CD14-positive monocyte (primary cell): ENCODE measurements around the gene ACBD7. TPM values are rescaled to one million over a fixed set of nuclear protein-coding genes. Genes with fewer than 3 reads are reported as not detected.

Source experiments
- DNase-seq, 3 donors: peaks; one replicate each; pipeline ENCODE4 v3.0.0-alpha.2; 2011 to 2022
- H2AFZ ChIP-seq: 2 replicates; pipeline ENCODE4 v1.6.0; 2012; ENCODE audit warnings: mild to moderate bottlenecking, low read depth, low read length, inconsistent platforms; ENCODE audit not compliant: insufficient read depth, poor library complexity, severe bottlenecking
- H3K27ac ChIP-seq, 2 donors: 1 replicate in 1 of 2; 2 replicates in 1 of 2; pipeline ENCODE4 v1.5.1; 2012 to 2013; ENCODE audit warnings: low read length in 2 of 2, control low read depth in 1 of 2, inconsistent platforms in 1 of 2, low read depth in 1 of 2, mild to moderate bottlenecking in 1 of 2
- H3K27me3 ChIP-seq, 2 donors: one replicate each; pipeline versions ENCODE4 v1.6.0 to v1.6.1; 2011 to 2013; ENCODE audit warnings: low read length in 2 of 2; ENCODE audit not compliant: control insufficient read depth in 2 of 2, insufficient read depth in 2 of 2
- H3K36me3 ChIP-seq, 2 donors: replicated peaks in 1 of 2; 1 replicate in 1 of 2; 2 replicates in 1 of 2; pipeline versions ENCODE4 v1.5.1 to v1.6.1; 2012 to 2013; ENCODE audit warnings: low read length in 2 of 2, control low read depth in 1 of 2, inconsistent platforms in 1 of 2, mild to moderate bottlenecking in 1 of 2; ENCODE audit not compliant: insufficient read depth in 2 of 2, control insufficient read depth in 1 of 2
- H3K4me1 ChIP-seq, 2 donors: 1 replicate in 1 of 2; 2 replicates in 1 of 2; pipeline versions ENCODE4 v1.5.1 to v1.6.1; 2012 to 2013; ENCODE audit warnings: low read length in 2 of 2, control low read depth in 1 of 2, inconsistent platforms in 1 of 2, mild to moderate bottlenecking in 1 of 2, moderate library complexity in 1 of 2; ENCODE audit not compliant: insufficient read depth in 2 of 2, control insufficient read depth in 1 of 2
- H3K4me2 ChIP-seq: replicated peaks from 2 replicates; pipeline ENCODE3; 2012; ENCODE audit warnings: low read length, moderate library complexity, mild to moderate bottlenecking; ENCODE audit not compliant: poor library complexity, severe bottlenecking; ENCODE audit errors: extremely low read depth
- H3K4me3 ChIP-seq, 3 experiments: fragments of 200-600 bp in 1 of 3; sonication (generic) in 1 of 3; replicated peaks in 1 of 3; 1 replicate in 2 of 3; 2 replicates in 1 of 3; pipeline ENCODE4 v1.5.1; 2011 to 2013; ENCODE audit warnings: low read length in 3 of 3, mild to moderate bottlenecking in 3 of 3, control low read depth in 2 of 3, low read depth in 2 of 3, inconsistent platforms in 1 of 3, moderate library complexity in 1 of 3
- H3K79me2 ChIP-seq: 2 replicates; pipeline ENCODE4 v1.6.0; 2012; ENCODE audit warnings: mild to moderate bottlenecking, control low read depth, inconsistent platforms, low read length, moderate library complexity; ENCODE audit not compliant: insufficient read depth
- H3K9ac ChIP-seq: 2 replicates; pipeline ENCODE4 v1.6.0; 2017; ENCODE audit warnings: low read length, mild to moderate bottlenecking; ENCODE audit not compliant: insufficient read depth, poor library complexity, severe bottlenecking
- H3K9me3 ChIP-seq, 2 donors: replicated peaks in 1 of 2; 1 replicate in 1 of 2; 2 replicates in 1 of 2; pipeline versions ENCODE4 v1.5.1 to v1.6.1; 2012 to 2013; ENCODE audit warnings: low read length in 2 of 2, control low read depth in 1 of 2; ENCODE audit not compliant: control insufficient read depth in 1 of 2, insufficient read depth in 1 of 2
- H4K20me1 ChIP-seq: 2 replicates; pipeline ENCODE4 v1.6.0; 2012; ENCODE audit warnings: mild to moderate bottlenecking, low read length, control low read depth, moderate library complexity; ENCODE audit not compliant: insufficient read depth
- H3K27ac Mint-ChIP-seq, 7 donors: one replicate each; pipeline ENCODE4 v1.8.0; 2020; ENCODE audit warnings: mild to moderate bottlenecking in 7 of 7, mixed read lengths in 7 of 7, moderate library complexity in 6 of 7, inconsistent platforms in 2 of 7
- H3K27me3 Mint-ChIP-seq, 3 donors: one replicate each; pipeline ENCODE4 v1.8.0; 2021 to 2022; ENCODE audit warnings: low read depth in 3 of 3, mild to moderate bottlenecking in 3 of 3, mixed read lengths in 3 of 3, moderate library complexity in 3 of 3, inconsistent platforms in 1 of 3
- H3K36me3 Mint-ChIP-seq, 2 donors: one replicate each; pipeline ENCODE4 v1.8.0; 2020; ENCODE audit warnings: mixed read lengths in 2 of 2, inconsistent platforms in 1 of 2, mild to moderate bottlenecking in 1 of 2
- H3K4me1 Mint-ChIP-seq: one replicate; pipeline ENCODE4 v1.8.0; 2020; ENCODE audit warnings: mild to moderate bottlenecking, mixed read lengths
- H3K4me3 Mint-ChIP-seq, 2 donors: one replicate each; pipeline ENCODE4 v1.8.0; 2020; ENCODE audit warnings: mild to moderate bottlenecking in 2 of 2, mixed read lengths in 2 of 2, moderate library complexity in 1 of 2
- H3K9me3 Mint-ChIP-seq, 7 donors: one replicate each; pipeline ENCODE4 v1.8.0; 2020 to 2022; ENCODE audit warnings: mixed read lengths in 7 of 7, mild to moderate bottlenecking in 6 of 7, moderate library complexity in 6 of 7, inconsistent platforms in 2 of 7
- WGBS: methylation state at CpG from one replicate; pipeline ENCODE4 v1.1.5; 2013; ENCODE audit warnings: missing lambda C conversion rate; ENCODE audit not compliant: insufficient coverage; 5-methylcytosine and 5-hydroxymethylcytosine counted together
- intact Hi-C, 2 donors: fragments of 100-400 bp; cut with micrococcal nuclease; formaldehyde crosslinking; loops; one replicate each; pipeline versions ENCODE4 v1.15.0 to v1.15.1; 2023
- polyA plus RNA-seq, 3 donors: library from polyadenylated mRNA; depleted of rRNA in 1 of 3; unstranded in 2 of 3; stranded (reverse) in 1 of 3; fragments of 300-500 nt in 2 of 3; fragments of >200 nt in 1 of 3; fragmentation: Illumina TruSeq in 2 of 3; gene quantifications; 1 replicate in 2 of 3; 2 replicates in 1 of 3; pipeline ENCODE4 v1.2.3, GENCODE V29; 2012 to 2021
- TF ChIP-seq, protein P1 (sequence below): fragments of 200-600 bp; IDR thresholded peaks from one replicate; pipeline ENCODE4 v1.8.0; 2022; ENCODE audit warnings: antibody characterized with exemption, mild to moderate bottlenecking

ACBD7 gene
- polyA plus RNA-seq, 3 donors, result 0.11 TPM; not detected in 2

DNA sequence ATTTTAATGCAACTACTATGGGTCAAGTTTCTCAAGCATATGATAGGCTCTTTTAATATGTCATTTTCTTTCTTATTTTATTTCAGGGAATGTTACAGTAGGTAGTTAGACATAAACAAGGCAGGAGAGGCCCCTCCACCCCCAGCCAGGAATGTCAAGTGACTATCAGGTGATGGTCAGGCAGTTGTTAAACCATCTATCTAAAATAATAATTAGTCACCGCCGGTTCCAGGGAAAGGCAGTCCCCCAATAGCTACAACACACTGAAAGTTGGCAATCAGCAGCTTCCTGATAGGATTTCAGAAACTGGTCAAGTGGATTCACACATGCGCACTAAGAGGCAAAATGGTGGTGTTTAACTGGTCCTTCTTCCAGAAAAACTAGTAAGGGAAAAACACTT is 35.5 kb downstream of the ACBD7 start:
- WGBS, result no CpG with 5 or more reads among the region's 3 CpGs

DNA sequence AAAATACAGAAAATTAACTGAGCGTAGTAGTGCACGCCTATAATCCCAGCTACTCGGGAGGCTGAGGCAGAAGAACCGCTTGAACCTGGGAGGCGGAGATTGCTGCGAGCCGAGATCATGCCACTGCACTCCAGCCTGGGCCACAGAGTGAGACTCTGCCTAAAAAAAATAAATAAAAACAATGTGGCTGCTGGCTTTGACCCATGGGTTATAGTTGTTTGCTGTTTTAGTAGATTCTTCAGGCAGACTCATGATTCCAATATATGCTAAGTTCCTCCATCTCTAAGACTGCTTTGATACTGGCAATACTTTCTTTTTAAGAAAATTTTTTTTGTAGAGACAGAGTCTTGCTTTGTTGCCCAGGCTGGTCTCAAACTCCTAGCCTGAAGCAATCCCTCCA is 36.5 kb downstream of the ACBD7 start:
- TF ChIP-seq, protein P1, sequence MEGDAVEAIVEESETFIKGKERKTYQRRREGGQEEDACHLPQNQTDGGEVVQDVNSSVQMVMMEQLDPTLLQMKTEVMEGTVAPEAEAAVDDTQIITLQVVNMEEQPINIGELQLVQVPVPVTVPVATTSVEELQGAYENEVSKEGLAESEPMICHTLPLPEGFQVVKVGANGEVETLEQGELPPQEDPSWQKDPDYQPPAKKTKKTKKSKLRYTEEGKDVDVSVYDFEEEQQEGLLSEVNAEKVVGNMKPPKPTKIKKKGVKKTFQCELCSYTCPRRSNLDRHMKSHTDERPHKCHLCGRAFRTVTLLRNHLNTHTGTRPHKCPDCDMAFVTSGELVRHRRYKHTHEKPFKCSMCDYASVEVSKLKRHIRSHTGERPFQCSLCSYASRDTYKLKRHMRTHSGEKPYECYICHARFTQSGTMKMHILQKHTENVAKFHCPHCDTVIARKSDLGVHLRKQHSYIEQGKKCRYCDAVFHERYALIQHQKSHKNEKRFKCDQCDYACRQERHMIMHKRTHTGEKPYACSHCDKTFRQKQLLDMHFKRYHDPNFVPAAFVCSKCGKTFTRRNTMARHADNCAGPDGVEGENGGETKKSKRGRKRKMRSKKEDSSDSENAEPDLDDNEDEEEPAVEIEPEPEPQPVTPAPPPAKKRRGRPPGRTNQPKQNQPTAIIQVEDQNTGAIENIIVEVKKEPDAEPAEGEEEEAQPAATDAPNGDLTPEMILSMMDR, result no peak

More for the DNA sequence above, 35.5 kb downstream of the ACBD7 start:
- Mint-ChIP-seq H3K4me1 (no peaks in the 10 kb centered on the region), H3K36me3 (no peaks in the 10 kb centered on the region), H3K27me3 (peaks cover 7 to 16% (median 9%) of the 10 kb centered on the region in 3 donors), H3K4me3 (no peak overlapping the region), H3K9me3 (peaks cover 0 to 4% (median 0%) of the 10 kb centered on the region in 7 donors), H3K27ac (no peak overlapping the region)
- no peak overlapping the region for H3K4me3 ChIP-seq
- H3K27ac ChIP-seq, result no peak overlapping the region
- H3K27me3 ChIP-seq, result no peaks in the 10 kb centered on the region
- H3K79me2 ChIP-seq, result no peaks in the 10 kb centered on the region
- no peak overlapping the region for H3K4me2 ChIP-seq
- H3K9ac ChIP-seq, result no peak overlapping the region
- H4K20me1 ChIP-seq, result no peaks in the 10 kb centered on the region
- DNase-seq, result no peak
- H3K4me1 ChIP-seq, result no peaks in the 10 kb centered on the region
- no peak overlapping the region for H2AFZ ChIP-seq
- no peaks in the 10 kb centered on the region for H3K36me3 ChIP-seq
- no peaks in the 10 kb centered on the region for H3K9me3 ChIP-seq
- intact Hi-C loops, result no loop called here
- TF ChIP-seq, protein P1, result no peak

More for the DNA sequence above, 36.5 kb downstream of the ACBD7 start:
- Histone ChIP-seq H3K9ac (no peak overlapping the region), H3K4me1 (no peaks in the 10 kb centered on the region), H3K36me3 (no peaks in the 10 kb centered on the region), H3K4me2 (no peak overlapping the region), H3K79me2 (no peaks in the 10 kb centered on the region), H3K27me3 (no peaks in the 10 kb centered on the region), H3K9me3 (no peaks in the 10 kb centered on the region), H4K20me1 (no peaks in the 10 kb centered on the region), H2AFZ (no peak overlapping the region), H3K4me3 (no peak overlapping the region), H3K27ac (no peak overlapping the region)
- H3K4me3 Mint-ChIP-seq, result no peak overlapping the region
- peaks cover 7 to 16% (median 9%) of the 10 kb centered on the region in 3 donors for H3K27me3 Mint-ChIP-seq
- peaks cover 0 to 4% (median 0%) of the 10 kb centered on the region in 7 donors for H3K9me3 Mint-ChIP-seq
- H3K27ac Mint-ChIP-seq, result no peak overlapping the region
- 94% methylated on average over 7 of the region's 7 CpGs for WGBS
- intact Hi-C loops, result no loop called here
- DNase-seq, result no peak
- no peaks in the 10 kb centered on the region for H3K4me1 Mint-ChIP-seq
- H3K36me3 Mint-ChIP-seq, result no peaks in the 10 kb centered on the region
